AG04450 (cell line): ENCODE data around the gene PTGER3. TPM values are rescaled to one million over a fixed set of nuclear protein-coding genes. Genes with fewer than 3 reads are reported as not detected.

ENCODE experiments used
- CTCF ChIA-PET: fragments of 300-600, 350-600 bp; formaldehyde crosslinking; extraction: SDS; loops from one replicate; lab custom pipeline; 2022; ENCODE audit warnings: antibody characterized with exemption, inconsistent platforms; lab: Charles Lee
- POLR2A ChIA-PET: fragments of 350-600 bp; formaldehyde crosslinking; extraction: SDS; loops from one replicate; lab custom pipeline; 2021; ENCODE audit warnings: antibody characterized with exemption, inconsistent platforms; lab: Yijun Ruan, JAX
- DNase-seq: peaks from one replicate; pipeline ENCODE4 v3.0.0-alpha.2; 2011; ENCODE audit warnings: low read depth, low spot score
- H3K27ac ChIP-seq: one replicate; pipeline ENCODE4 v1.5.1; 2012; ENCODE audit warnings: low read depth, low read length, control low read depth
- H3K27me3 ChIP-seq: one replicate; pipeline ENCODE4 v1.6.0; 2012; ENCODE audit warnings: low read length; ENCODE audit not compliant: control insufficient read depth, insufficient read depth
- H3K4me3 ChIP-seq: 2 replicates; pipeline ENCODE4 v1.5.1; 2011; ENCODE audit warnings: mild to moderate bottlenecking, low read depth, low read length, control low read depth
- H3K9me3 ChIP-seq: 2 replicates; pipeline ENCODE4 v1.5.1; 2012; ENCODE audit warnings: low read length; ENCODE audit not compliant: control insufficient read depth, insufficient read depth
- CTCF ChIP-seq: IDR thresholded peaks from 2 replicates; pipeline ENCODE4 v1.5.1; 2011; ENCODE audit warnings: low read depth, low read length, control low read depth, inconsistent platforms
- polyA plus RNA-seq: library from polyadenylated mRNA; depleted of rRNA; stranded (reverse); fragments of >200 nt; gene quantifications from 2 replicates; pipeline ENCODE4 v1.2.3, GENCODE V29; 2011

The PTGER3 gene
- polyA plus RNA-seq, 1 experiment = not detected

- Histone ChIP-seq H3K4me3 (no peak overlapping the region), H3K27ac (no peak overlapping the region), H3K9me3 (no peaks in the 10 kb centered on the region), H3K27me3 (peaks cover 2% of the 10 kb centered on the region)
- no peak for DNase-seq
- ChIA-PET CTCF (interaction anchor here (1.7 kb wide), 1 partner anchor 11 kb away, joined by 7 read pairs; no protein-coding TSS in a partner anchor), POLR2A (no interaction called here)
- no peak for TF ChIP-seq CTCF
Observed at GRCh38 chr1:71037829-71038620, 9.6 kb downstream of the PTGER3 start.

DNA sequence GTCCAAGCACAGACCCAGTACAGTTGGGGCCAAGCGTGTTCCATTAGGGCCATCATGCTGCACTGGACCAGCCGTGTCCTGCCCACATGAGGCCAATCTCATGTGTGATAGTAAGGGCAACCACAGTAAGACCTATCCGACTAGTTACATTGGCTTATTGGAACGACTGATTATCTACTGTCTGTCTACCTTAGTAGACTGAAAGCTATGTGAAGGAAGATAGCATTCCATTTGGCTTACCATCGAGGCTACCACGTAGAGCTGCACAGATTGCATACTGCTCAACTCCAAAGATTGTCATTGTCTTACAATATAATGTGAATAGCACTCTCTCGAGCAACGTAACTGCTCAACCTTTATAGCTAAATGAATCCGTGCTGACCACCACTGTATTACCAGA is 10.6 kb downstream of the PTGER3 start:
- Histone ChIP-seq H3K9me3 (no peaks in the 10 kb centered on the region), H3K27ac (no peak overlapping the region), H3K27me3 (no peaks in the 10 kb centered on the region), H3K4me3 (no peak overlapping the region)
- POLR2A ChIA-PET = no interaction called here
- no peak for DNase-seq
- no peak for TF ChIP-seq CTCF
- CTCF ChIA-PET = interaction anchor here (1.7 kb wide), 1 partner anchor 12 kb away, joined by 7 read pairs; no protein-coding TSS in a partner anchor

- Histone ChIP-seq H3K27ac (no peak overlapping the region), H3K4me3 (no peak overlapping the region), H3K9me3 (no peaks in the 10 kb centered on the region), H3K27me3 (no peaks in the 10 kb centered on the region)
- DNase-seq = no peak
- ChIA-PET CTCF (interaction anchor here (0.8 kb wide), 1 partner anchor 17 kb away, joined by 3 read pairs; no protein-coding TSS in a partner anchor), POLR2A (no interaction called here)
- TF ChIP-seq CTCF = no peak
Observed at GRCh38 chr1:71033136-71033535, 14.5 kb downstream of the PTGER3 start.

DNA sequence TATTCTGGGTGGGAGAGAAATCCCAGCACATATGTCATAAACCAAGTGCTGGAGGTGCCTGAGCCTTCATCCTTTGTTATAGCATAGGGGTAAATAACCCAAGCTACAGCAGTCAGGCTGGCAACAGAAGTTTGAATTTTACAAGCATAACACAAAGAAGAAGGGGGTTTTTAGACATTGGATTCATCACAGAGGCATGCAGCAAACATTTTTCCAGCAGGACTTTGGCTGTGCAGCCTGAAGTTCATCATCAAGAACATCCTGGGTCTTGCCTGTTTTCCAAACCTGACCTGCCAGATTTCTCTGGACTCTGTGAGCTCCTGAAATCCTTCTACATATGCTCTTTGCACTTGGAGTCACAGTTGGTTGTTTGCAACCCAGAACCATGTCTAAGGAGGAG is 16.2 kb downstream of the PTGER3 start:
- POLR2A ChIA-PET = no interaction called here
- no peak overlapping the region for H3K27ac ChIP-seq
- no peak for DNase-seq
- CTCF ChIA-PET = interaction anchor here (1.1 kb wide), 1 partner anchor 18 kb away, joined by 3 read pairs; no protein-coding TSS in a partner anchor
- H3K9me3 ChIP-seq = no peaks in the 10 kb centered on the region
- H3K27me3 ChIP-seq = no peaks in the 10 kb centered on the region
- no peak for TF ChIP-seq CTCF
- no peak overlapping the region for H3K4me3 ChIP-seq

GRCh38 chr1:71030026-71030425 is 17.6 kb downstream of the PTGER3 start:
- H3K27me3 ChIP-seq = no peaks in the 10 kb centered on the region
- H3K9me3 ChIP-seq = no peaks in the 10 kb centered on the region
- POLR2A ChIA-PET = no interaction called here
- DNase-seq = no peak
- no peak overlapping the region for H3K27ac ChIP-seq
- TF ChIP-seq CTCF = no peak
- no peak overlapping the region for H3K4me3 ChIP-seq
- CTCF ChIA-PET = no interaction called here
